Ishikawa (cell line): ENCODE data around the gene SPATA32.

Experiments used
- CEBPB ChIP-seq: IDR thresholded peaks from 2 replicates; pipeline ENCODE4 v1.6.1; 2012
- CREB1 ChIP-seq: IDR thresholded peaks from 2 replicates; pipeline ENCODE4 v1.6.1; 2012; ENCODE audit warnings: low read depth
- EGR1 ChIP-seq: IDR thresholded peaks from 2 replicates; pipeline ENCODE4 v1.6.1; 2012
- EP300 ChIP-seq: IDR thresholded peaks from 2 replicates; pipeline ENCODE4 v1.6.1; 2012; ENCODE audit warnings: borderline replicate concordance
- FOXM1 ChIP-seq: IDR thresholded peaks from 2 replicates; pipeline ENCODE4 v1.6.1; 2012; ENCODE audit warnings: low read depth, borderline replicate concordance
- MAX ChIP-seq: IDR thresholded peaks from 2 replicates; pipeline ENCODE4 v1.6.1; 2012
- NFIC ChIP-seq: IDR thresholded peaks from 2 replicates; pipeline ENCODE4 v1.6.1; 2012
- RAD21 ChIP-seq: IDR thresholded peaks from 2 replicates; pipeline ENCODE4 v1.6.1; 2012; ENCODE audit warnings: low read depth
- REST ChIP-seq: IDR thresholded peaks from 2 replicates; pipeline ENCODE4 v1.6.1; 2012; ENCODE audit warnings: low read depth, mild to moderate bottlenecking
- TAF1 ChIP-seq: IDR thresholded peaks from 2 replicates; pipeline ENCODE4 v1.6.1; 2012; ENCODE audit warnings: low read depth, mild to moderate bottlenecking
- TCF12 ChIP-seq: IDR thresholded peaks from 2 replicates; pipeline ENCODE4 v1.6.1; 2012; ENCODE audit warnings: low read depth
- TEAD4 ChIP-seq: IDR thresholded peaks from 2 replicates; pipeline ENCODE4 v1.6.1; 2012
- USF1 ChIP-seq: IDR thresholded peaks from 2 replicates; pipeline ENCODE4 v1.6.1; 2012
- YY1 ChIP-seq: IDR thresholded peaks from 2 replicates; pipeline ENCODE4 v1.6.1; 2012; ENCODE audit warnings: low read depth
- ZBTB7A ChIP-seq: IDR thresholded peaks from 2 replicates; pipeline ENCODE4 v1.6.1; 2012; ENCODE audit warnings: low read depth

SPATA32 gene

GRCh38 chr17:45262516-45263476, 902 bp upstream of the SPATA32 start:
- TF ChIP-seq CEBPB (no peak), TAF1 (no peak), NFIC (no peak), TCF12 (no peak)

GRCh38 chr17:45260204-45260783, 1.6 kb downstream of the SPATA32 start:
- TF ChIP-seq CEBPB, result no peak
- no peak for TF ChIP-seq RAD21
- no peak for TF ChIP-seq EGR1
- TF ChIP-seq EP300, result no peak
- TF ChIP-seq CREB1, result no peak
- no peak for TF ChIP-seq TEAD4

- no peak for TF ChIP-seq TAF1
- TF ChIP-seq RAD21, result no peak
- TF ChIP-seq TCF12, result no peak
- TF ChIP-seq TEAD4, result no peak
- no peak for TF ChIP-seq USF1
- no peak for TF ChIP-seq CEBPB
- no peak for TF ChIP-seq EP300
- TF ChIP-seq MAX, result no peak
- no peak for TF ChIP-seq NFIC
- TF ChIP-seq REST, result no peak
These were observed 2.9 kb downstream of the SPATA32 start for GRCh38 chr17:45258981-45259380.

DNA sequence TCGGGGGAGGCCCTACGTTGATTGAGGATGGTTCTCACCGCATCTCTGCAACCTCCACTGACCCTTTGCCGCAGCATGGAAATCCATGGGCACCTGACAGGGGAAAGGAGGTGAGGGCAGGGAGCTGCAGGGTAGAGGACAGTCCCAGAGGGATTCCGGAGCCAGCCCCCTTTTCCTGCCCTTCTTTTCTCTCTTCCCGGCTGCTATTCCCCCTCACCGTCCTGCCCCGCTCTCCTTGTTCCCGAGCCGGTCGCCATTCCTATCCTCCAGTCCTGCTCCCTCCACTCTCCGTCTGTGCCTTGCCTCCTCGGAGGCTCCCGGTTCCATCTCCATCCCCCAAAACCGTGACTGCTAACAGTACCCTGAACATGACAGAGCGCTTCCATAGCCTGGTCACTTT, 4.8 kb downstream of the SPATA32 start:
- TF ChIP-seq FOXM1 (no peak), TAF1 (no peak), RAD21 (no peak), MAX (no peak), CEBPB (no peak), EP300 (no peak), REST (no peak), NFIC (no peak), CREB1 (no peak), ZBTB7A (no peak), EGR1 (no peak), YY1 (no peak), TCF12 (no peak), USF1 (no peak), TEAD4 (no peak)

DNA sequence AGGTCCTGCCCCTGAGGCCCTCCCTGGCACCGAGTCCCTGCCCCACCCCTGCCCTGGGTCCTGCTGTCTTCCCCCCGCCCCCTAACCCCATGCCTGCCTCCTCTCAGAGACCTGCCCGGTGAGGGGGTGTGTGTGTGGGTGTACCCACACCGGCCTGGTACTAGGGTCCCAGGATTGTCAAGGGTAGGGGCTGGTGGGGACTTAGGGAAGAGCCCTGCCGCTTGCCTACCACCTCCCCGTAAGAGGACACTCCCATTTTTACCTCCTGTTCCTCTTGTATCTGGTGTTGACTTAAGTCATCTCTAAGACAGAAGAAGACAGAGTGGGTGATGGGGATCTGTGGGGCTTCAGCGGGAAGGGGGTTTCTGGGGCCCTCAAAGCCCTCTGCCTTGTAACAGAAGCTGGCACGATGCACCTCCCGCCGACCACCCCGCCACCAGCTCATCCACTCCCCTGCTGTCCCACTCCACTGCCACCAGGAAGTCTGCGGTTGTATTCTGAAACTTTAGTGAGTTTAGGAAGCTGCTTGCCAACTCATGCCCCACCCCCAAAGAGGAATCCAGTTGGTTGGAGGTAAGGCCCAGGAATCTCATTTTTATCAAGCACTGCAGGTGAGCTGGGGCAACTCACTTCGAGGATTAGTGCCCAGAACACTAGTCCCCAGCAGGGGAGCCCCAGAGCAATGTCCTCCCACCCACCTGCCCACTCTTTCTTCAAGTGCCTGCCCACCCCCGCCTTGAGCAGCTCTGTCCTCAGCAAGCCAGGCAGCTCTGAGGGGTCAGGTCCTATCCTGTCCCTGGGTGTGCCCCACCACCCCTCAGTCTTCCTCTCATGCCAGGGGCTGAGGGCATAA, 5.6 kb downstream of the SPATA32 start:
- no peak for TF ChIP-seq TEAD4
- no peak for TF ChIP-seq CREB1
- no peak for TF ChIP-seq ZBTB7A
- TF ChIP-seq USF1, result no peak
- TF ChIP-seq CEBPB, result no peak
- TF ChIP-seq YY1, result no peak
- no peak for TF ChIP-seq NFIC
- no peak for TF ChIP-seq MAX
- TF ChIP-seq REST, result no peak
- no peak for TF ChIP-seq TCF12
- no peak for TF ChIP-seq FOXM1
- no peak for TF ChIP-seq EGR1
- TF ChIP-seq EP300, result no peak
